ENCODE measurements around the gene CACNB4.
"Not testable (repeated sequence)": the region's sequence is repeated elsewhere in the genome, so short reads cannot be mapped to it uniquely, and the experiment has no call there.

The CACNB4 gene

GRCh38 chr2:152028182-152028862 lies 70.5 kb downstream of the CACNB4 start:
- Mint-ChIP-seq H3K36me3 (no peaks in the 10 kb centered on the region), H3K4me3 (no peak overlapping the region), H3K27me3 (peaks cover 3% of the 10 kb centered on the region), H3K9me3 (ENCODE audit: low read depth) (no peaks in the 10 kb centered on the region), H3K4me1 (ENCODE audit: low read depth) (no peaks in the 10 kb centered on the region), H3K27ac (no peak overlapping the region)

- H3K27ac Mint-ChIP-seq = no peak overlapping the region
- peaks cover 2% of the 10 kb centered on the region for H3K27me3 Mint-ChIP-seq
- no peaks in the 10 kb centered on the region for H3K9me3 Mint-ChIP-seq (ENCODE audit: low read depth)
- peak overlapping the region; percentile 85 for H3K4me3 Mint-ChIP-seq
- H3K4me1 Mint-ChIP-seq (ENCODE audit: low read depth) = no peaks in the 10 kb centered on the region
- no peaks in the 10 kb centered on the region for H3K36me3 Mint-ChIP-seq
These were observed 73.1 kb downstream of the CACNB4 start for GRCh38 chr2:152025678-152026287.

GRCh38 chr2:152024477-152024876 lies 74.4 kb downstream of the CACNB4 start:
- Mint-ChIP-seq H3K4me1 (ENCODE audit: low read depth) (no peaks in the 10 kb centered on the region), H3K27me3 (peaks cover 5% of the 10 kb centered on the region), H3K4me3 (no peak overlapping the region), H3K36me3 (no peaks in the 10 kb centered on the region), H3K27ac (no peak overlapping the region), H3K9me3 (ENCODE audit: low read depth) (no peaks in the 10 kb centered on the region)

GRCh38 chr2:152022090-152022489 lies 76.8 kb downstream of the CACNB4 start:
- Mint-ChIP-seq H3K4me3 (no peak overlapping the region), H3K27me3 (peaks cover 5% of the 10 kb centered on the region), H3K9me3 (ENCODE audit: low read depth) (no peaks in the 10 kb centered on the region), H3K4me1 (ENCODE audit: low read depth) (no peaks in the 10 kb centered on the region), H3K27ac (no peak overlapping the region), H3K36me3 (no peaks in the 10 kb centered on the region)

- not testable (repeated sequence) for H3K4me3 Mint-ChIP-seq; H3K9me3 Mint-ChIP-seq (ENCODE audit: low read depth); H3K27ac Mint-ChIP-seq; H3K27me3 Mint-ChIP-seq; H3K36me3 Mint-ChIP-seq; H3K4me1 Mint-ChIP-seq (ENCODE audit: low read depth)
These were observed 77.8 kb downstream of the CACNB4 start for GRCh38 chr2:152021001-152021400.

GRCh38 chr2:152019732-152020131 lies 79.1 kb downstream of the CACNB4 start:
- no peaks in the 10 kb centered on the region for H3K9me3 Mint-ChIP-seq (ENCODE audit: low read depth)

GRCh38 chr2:152016181-152017120 lies 82.4 kb downstream of the CACNB4 start:
- H3K4me3 Mint-ChIP-seq = no peak overlapping the region

More at GRCh38 chr2:152019732-152020131, 79.1 kb downstream of the CACNB4 start:
- no peak overlapping the region for H3K27ac Mint-ChIP-seq
- no peaks in the 10 kb centered on the region for H3K36me3 Mint-ChIP-seq
- H3K27me3 Mint-ChIP-seq = peaks cover 6% of the 10 kb centered on the region
- no peak overlapping the region for H3K4me3 Mint-ChIP-seq
- no peaks in the 10 kb centered on the region for H3K4me1 Mint-ChIP-seq (ENCODE audit: low read depth)

GRCh38 chr2:152015552-152015951 lies 83.3 kb downstream of the CACNB4 start:
- H3K36me3 Mint-ChIP-seq = no peaks in the 10 kb centered on the region
- H3K27me3 Mint-ChIP-seq = peaks cover 8% of the 10 kb centered on the region
- no peaks in the 10 kb centered on the region for H3K4me1 Mint-ChIP-seq (ENCODE audit: low read depth)
- no peaks in the 10 kb centered on the region for H3K9me3 Mint-ChIP-seq (ENCODE audit: low read depth)
- no peak overlapping the region for H3K4me3 Mint-ChIP-seq
- H3K27ac Mint-ChIP-seq = no peak overlapping the region

More at GRCh38 chr2:152016181-152017120, 82.4 kb downstream of the CACNB4 start:
- Mint-ChIP-seq H3K9me3 (ENCODE audit: low read depth) (no peaks in the 10 kb centered on the region), H3K27ac (no peak overlapping the region), H3K27me3 (peaks cover 6% of the 10 kb centered on the region), H3K4me1 (ENCODE audit: low read depth) (no peaks in the 10 kb centered on the region), H3K36me3 (no peaks in the 10 kb centered on the region)

- Mint-ChIP-seq H3K4me3 (no peak overlapping the region), H3K36me3 (no peaks in the 10 kb centered on the region), H3K9me3 (ENCODE audit: low read depth) (no peaks in the 10 kb centered on the region), H3K27me3 (peaks cover 5% of the 10 kb centered on the region), H3K4me1 (ENCODE audit: low read depth) (no peaks in the 10 kb centered on the region), H3K27ac (no peak overlapping the region)
These were observed 86.1 kb downstream of the CACNB4 start for GRCh38 chr2:152012697-152013096.

GRCh38 chr2:152011724-152012123 lies 87.1 kb downstream of the CACNB4 start:
- H3K27me3 Mint-ChIP-seq = peaks cover 3% of the 10 kb centered on the region
- H3K27ac Mint-ChIP-seq = no peak overlapping the region
- H3K4me1 Mint-ChIP-seq (ENCODE audit: low read depth) = no peaks in the 10 kb centered on the region
- no peak overlapping the region for H3K4me3 Mint-ChIP-seq
- H3K36me3 Mint-ChIP-seq = no peaks in the 10 kb centered on the region
- H3K9me3 Mint-ChIP-seq (ENCODE audit: low read depth) = no peaks in the 10 kb centered on the region

- Mint-ChIP-seq H3K4me3 (no peak overlapping the region), H3K9me3 (ENCODE audit: low read depth) (no peaks in the 10 kb centered on the region), H3K4me1 (ENCODE audit: low read depth) (peaks cover 7% of the 10 kb centered on the region), H3K36me3 (no peaks in the 10 kb centered on the region), H3K27me3 (peaks cover 1% of the 10 kb centered on the region), H3K27ac (no peak overlapping the region)
These were observed 93.2 kb downstream of the CACNB4 start for GRCh38 chr2:152005607-152006006.

- not testable (repeated sequence) for H3K9me3 Mint-ChIP-seq (ENCODE audit: low read depth); H3K27me3 Mint-ChIP-seq; H3K27ac Mint-ChIP-seq; H3K36me3 Mint-ChIP-seq; H3K4me1 Mint-ChIP-seq (ENCODE audit: low read depth); H3K4me3 Mint-ChIP-seq
These were observed 95.6 kb downstream of the CACNB4 start for GRCh38 chr2:152003283-152003682.

GRCh38 chr2:151999053-151999452 lies 99.8 kb downstream of the CACNB4 start:
- Mint-ChIP-seq H3K27me3 (no peaks in the 10 kb centered on the region), H3K4me1 (ENCODE audit: low read depth) (peaks cover under 1% of the 10 kb centered on the region), H3K9me3 (ENCODE audit: low read depth) (no peaks in the 10 kb centered on the region), H3K27ac (no peak overlapping the region), H3K36me3 (no peaks in the 10 kb centered on the region), H3K4me3 (no peak overlapping the region)

- Mint-ChIP-seq H3K9me3 (ENCODE audit: low read depth) (no peaks in the 10 kb centered on the region), H3K27me3 (peaks cover 3% of the 10 kb centered on the region), H3K36me3 (no peaks in the 10 kb centered on the region), H3K27ac (no peak overlapping the region), H3K4me3 (no peak overlapping the region), H3K4me1 (ENCODE audit: low read depth) (no peaks in the 10 kb centered on the region)
These were observed 102.4 kb downstream of the CACNB4 start for GRCh38 chr2:151996243-151997003.
